DOHH2 (cell line): ENCODE data around the gene POFUT2.

Experiments used
- H3F3A ChIP-seq: fragments of 200-600 bp; sonication (generic), shearing (Covaris generic); 2 replicates; pipeline ENCODE4 v1.6.0; 2016; ENCODE audit warnings: antibody characterized with exemption, mild to moderate bottlenecking; ENCODE audit not compliant: control insufficient read depth, insufficient read depth
- H3K27ac ChIP-seq: fragments of 200-600 bp; sonication (generic); 2 replicates; pipeline ENCODE4 v1.5.1; 2014; ENCODE audit warnings: low read depth, mild to moderate bottlenecking, low read length, moderate library complexity
- H3K27me3 ChIP-seq: fragments of 200-600 bp; sonication (generic); 2 replicates; pipeline ENCODE4 v1.6.1; 2014; ENCODE audit warnings: mild to moderate bottlenecking, low read length, mixed read lengths; ENCODE audit not compliant: control insufficient read depth
- H3K36me3 ChIP-seq: fragments of 200-600 bp; sonication (generic); 2 replicates; pipeline ENCODE4 v1.6.1; 2014; ENCODE audit warnings: mild to moderate bottlenecking, low read length, moderate library complexity, mixed read lengths; ENCODE audit not compliant: control insufficient read depth
- H3K4me1 ChIP-seq: fragments of 200-600 bp; sonication (generic); 2 replicates; pipeline ENCODE4 v1.6.1; 2014; ENCODE audit warnings: mild to moderate bottlenecking, low read length, mixed read lengths; ENCODE audit not compliant: control insufficient read depth
- H3K4me2 ChIP-seq: fragments of 200-600 bp; sonication (generic); 2 replicates; pipeline ENCODE4 v1.6.0; 2014; ENCODE audit warnings: mild to moderate bottlenecking, low read length, moderate library complexity
- H3K4me3 ChIP-seq: fragments of 200-600 bp; sonication (generic); 2 replicates; pipeline ENCODE4 v1.5.1; 2014; ENCODE audit warnings: mild to moderate bottlenecking, low read length, mixed read lengths
- H3K79me2 ChIP-seq: fragments of 200-600 bp; sonication (generic); 2 replicates; pipeline ENCODE4 v1.6.1; 2014; ENCODE audit warnings: mild to moderate bottlenecking, low read length, mixed read lengths; ENCODE audit not compliant: control insufficient read depth
- H3K9me2 ChIP-seq: fragments of 200-600 bp; sonication (generic); replicated peaks from 2 replicates; pipeline ENCODE4 v1.6.1; 2014; ENCODE audit warnings: mild to moderate bottlenecking, low read length, mixed read lengths; ENCODE audit not compliant: control insufficient read depth
- H3K9me3 ChIP-seq: fragments of 200-600 bp; sonication (generic); 2 replicates; pipeline ENCODE4 v1.6.1; 2014; ENCODE audit warnings: antibody characterized with exemption, low read length, mixed read lengths; ENCODE audit not compliant: control insufficient read depth, insufficient read depth
- H4K20me1 ChIP-seq: fragments of 200-600 bp; sonication (generic); 2 replicates; pipeline ENCODE4 v1.6.0; 2014; ENCODE audit warnings: low read depth, mild to moderate bottlenecking, antibody characterized with exemption, low read length, moderate library complexity; ENCODE audit not compliant: control insufficient read depth, insufficient read depth
- CTCF ChIP-seq: fragments of 200-600 bp; sonication (generic); IDR thresholded peaks from one replicate; pipeline ENCODE4 v1.5.1; 2014; ENCODE audit warnings: antibody characterized with exemption, mild to moderate bottlenecking, low read depth, low read length; ENCODE audit not compliant: poor library complexity, severe bottlenecking
- EZH2phosphoT487 ChIP-seq: fragments of 200-600 bp; sonication (generic); IDR thresholded peaks from 2 replicates; pipeline ENCODE4 v1.6.1; 2017; ENCODE audit warnings: borderline replicate concordance, mild to moderate bottlenecking, antibody characterized with exemption, low read length, moderate library complexity, mixed read lengths

Gene POFUT2

GRCh38 chr21:45278156-45278911, 9.4 kb downstream of the POFUT2 start:
- TF ChIP-seq CTCF (no peak), EZH2phosphoT487 (no peak)
- Histone ChIP-seq H3K4me2 (no peak overlapping the region), H3K9me2 (no peaks in the 10 kb centered on the region), H3F3A (no peaks in the 10 kb centered on the region), H3K4me1 (no peaks in the 10 kb centered on the region), H3K27me3 (no peaks in the 10 kb centered on the region), H3K4me3 (no peak overlapping the region), H3K9me3 (no peaks in the 10 kb centered on the region), H3K36me3 (0 out of 2 replicates have a peak, but pooled peaks cover 4% of the 10 kb centered on the region), H3K27ac (no peak overlapping the region), H3K79me2 (no peaks in the 10 kb centered on the region), H4K20me1 (no peaks in the 10 kb centered on the region)

GRCh38 chr21:45277101-45278045, 10.3 kb downstream of the POFUT2 start:
- 0 out of 2 replicates have a peak, but pooled peaks cover 4% of the 10 kb centered on the region for H3K36me3 ChIP-seq
- no peaks in the 10 kb centered on the region for H3K4me1 ChIP-seq
- H3K9me3 ChIP-seq = no peaks in the 10 kb centered on the region
- H3K79me2 ChIP-seq = no peaks in the 10 kb centered on the region
- H4K20me1 ChIP-seq = no peaks in the 10 kb centered on the region
- no peaks in the 10 kb centered on the region for H3K27me3 ChIP-seq
- no peak overlapping the region for H3K4me2 ChIP-seq
- H3F3A ChIP-seq = no peaks in the 10 kb centered on the region
- H3K27ac ChIP-seq = no peak overlapping the region
- H3K9me2 ChIP-seq = no peaks in the 10 kb centered on the region
- TF ChIP-seq EZH2phosphoT487 (no peak), CTCF (no peak)
- H3K4me3 ChIP-seq = no peak overlapping the region

- TF ChIP-seq EZH2phosphoT487 (no peak), CTCF (no peak)
- no peaks in the 10 kb centered on the region for H4K20me1 ChIP-seq
- H3F3A ChIP-seq = no peaks in the 10 kb centered on the region
- H3K27me3 ChIP-seq = no peaks in the 10 kb centered on the region
- no peaks in the 10 kb centered on the region for H3K79me2 ChIP-seq
- H3K4me3 ChIP-seq = no peak overlapping the region
- H3K27ac ChIP-seq = no peak overlapping the region
- no peak overlapping the region for H3K4me2 ChIP-seq
- H3K9me2 ChIP-seq = no peaks in the 10 kb centered on the region
- H3K4me1 ChIP-seq = no peaks in the 10 kb centered on the region
- 0 out of 2 replicates have a peak, but pooled peaks cover 4% of the 10 kb centered on the region for H3K36me3 ChIP-seq
- H3K9me3 ChIP-seq = peaks cover 6% of the 10 kb centered on the region; the same call in 1 of the 2 replicates
Observed at GRCh38 chr21:45276596-45276995, 11.1 kb downstream of the POFUT2 start.
